ENCODE data around the gene CRKL.
"Not testable (repeated sequence)": the region's sequence is repeated elsewhere in the genome, so short reads cannot be mapped to it uniquely, and the experiment has no call there.

Gene CRKL

GRCh38 chr22:20935049-20935448 is 17.8 kb downstream of the CRKL start:
- H2BK120ac ChIP-seq (ENCODE audit: low read depth, low read length); H3K4me1 ChIP-seq (ENCODE audit: control insufficient read depth in 2 of 2, insufficient read depth in 1 of 2, low read depth in 1 of 2, low read length in 2 of 2); H2BK12ac ChIP-seq (ENCODE audit: low read length); H3K4me2 ChIP-seq (ENCODE audit: insufficient read depth, low read length, poor library complexity, severe bottlenecking); H2AFZ ChIP-seq (ENCODE audit: low read length); H3K14ac ChIP-seq (ENCODE audit: low read length); H2AK5ac ChIP-seq (ENCODE audit: low read depth, low read length); H3K9ac ChIP-seq (ENCODE audit: low read depth, low read length, poor library complexity); H2BK15ac ChIP-seq (ENCODE audit: low read length); H3K79me1 ChIP-seq (ENCODE audit: low read depth, low read length); H3K27me3 ChIP-seq (ENCODE audit: control insufficient read depth in 3 of 3, insufficient read depth in 3 of 3, low read depth in 1 of 3, low read length in 3 of 3); H3K27ac ChIP-seq (replicated peaks; ENCODE audit: low read length); H4K8ac ChIP-seq (ENCODE audit: low read depth, low read length); H2BK5ac ChIP-seq (ENCODE audit: low read length); H3K9me3 ChIP-seq (replicated peaks in 1 of 2; ENCODE audit: control insufficient read depth in 2 of 2, insufficient read depth in 1 of 2, low read depth in 1 of 2, low read length in 2 of 2); H3K4me3 ChIP-seq (ENCODE audit: low read length in 2 of 2); DNase-seq (ENCODE audit: low spot score); H3K23ac ChIP-seq (ENCODE audit: low read depth, low read length, poor library complexity); H3K18ac ChIP-seq (ENCODE audit: low read length); H4K91ac ChIP-seq (ENCODE audit: low read depth, low read length, poor library complexity); H3K4ac ChIP-seq (ENCODE audit: low read length): not testable (repeated sequence)
- no CpG with 5 or more reads among the region's 9 CpGs for WGBS, 2 donors (ENCODE audit: extremely low coverage in 2 of 2, insufficient read length in 2 of 2, insufficient replicate concordance in 1 of 2)
- peaks cover 26 to 83% of the 10 kb centered on the region in 2 donors for H3K36me3 ChIP-seq (replicated peaks in 1 of 2; ENCODE audit: control insufficient read depth in 2 of 2, insufficient read depth in 2 of 2, low read length in 2 of 2)

GRCh38 chr22:20935780-20936539 is 18.8 kb downstream of the CRKL start:
- H2BK120ac ChIP-seq (ENCODE audit: low read depth, low read length), result not testable (repeated sequence)
- H3K36me3 ChIP-seq (replicated peaks in 1 of 2; ENCODE audit: control insufficient read depth in 2 of 2, insufficient read depth in 2 of 2, low read length in 2 of 2), result peaks cover 27 to 86% of the 10 kb centered on the region in 2 donors

GRCh38 chr22:20937031-20937793 is 20.0 kb downstream of the CRKL start:
- Histone ChIP-seq H3K9me3 (replicated peaks in 1 of 2; ENCODE audit: control insufficient read depth in 2 of 2, insufficient read depth in 1 of 2, low read depth in 1 of 2, low read length in 2 of 2) (no peaks in the 10 kb centered on the region), H2BK5ac (ENCODE audit: low read length) (no peak overlapping the region), H3K23ac (ENCODE audit: low read depth, low read length, poor library complexity) (peak overlapping the region; percentile 16), H2BK120ac (ENCODE audit: low read depth, low read length) (no peak overlapping the region), H3K18ac (ENCODE audit: low read length) (no peak overlapping the region), H3K4me3 (ENCODE audit: low read length in 2 of 2) (no peak overlapping the region), H3K14ac (ENCODE audit: low read length) (peak overlapping the region; percentile 63), H3K79me1 (ENCODE audit: low read depth, low read length) (peaks cover 8% of the 10 kb centered on the region), H4K8ac (ENCODE audit: low read depth, low read length) (no peak overlapping the region), H3K9ac (ENCODE audit: low read depth, low read length, poor library complexity) (peak overlapping the region; percentile 63), H2BK12ac (ENCODE audit: low read length) (no peak overlapping the region), H3K36me3 (replicated peaks in 1 of 2; ENCODE audit: control insufficient read depth in 2 of 2, insufficient read depth in 2 of 2, low read length in 2 of 2) (peaks cover 27 to 85% of the 10 kb centered on the region in 2 donors), H2AFZ (ENCODE audit: low read length) (no peak overlapping the region), H3K4ac (ENCODE audit: low read length) (no peak overlapping the region), H2AK5ac (ENCODE audit: low read depth, low read length) (no peak overlapping the region), H2BK15ac (ENCODE audit: low read length) (no peak overlapping the region), H4K91ac (ENCODE audit: low read depth, low read length, poor library complexity) (no peak overlapping the region), H3K4me2 (ENCODE audit: insufficient read depth, low read length, poor library complexity, severe bottlenecking) (no peak overlapping the region), H3K4me1 (ENCODE audit: control insufficient read depth in 2 of 2, insufficient read depth in 1 of 2, low read depth in 1 of 2, low read length in 2 of 2) (peaks cover 0 to 2% of the 10 kb centered on the region in 2 donors), H3K27ac (replicated peaks; ENCODE audit: low read length) (no peak overlapping the region), H3K27me3 (ENCODE audit: control insufficient read depth in 3 of 3, insufficient read depth in 3 of 3, low read depth in 1 of 3, low read length in 3 of 3) (no peaks in the 10 kb centered on the region)
- no CpG with 5 or more reads among the region's 12 CpGs for WGBS, 2 donors (ENCODE audit: extremely low coverage in 2 of 2, insufficient read length in 2 of 2, insufficient replicate concordance in 1 of 2)
- no peak for DNase-seq (ENCODE audit: low spot score)

More at GRCh38 chr22:20935780-20936539, 18.8 kb downstream of the CRKL start:
- H3K4ac ChIP-seq (ENCODE audit: low read length); H3K14ac ChIP-seq (ENCODE audit: low read length); H3K79me1 ChIP-seq (ENCODE audit: low read depth, low read length); H3K23ac ChIP-seq (ENCODE audit: low read depth, low read length, poor library complexity); DNase-seq (ENCODE audit: low spot score); H2BK15ac ChIP-seq (ENCODE audit: low read length); H3K18ac ChIP-seq (ENCODE audit: low read length); H3K27ac ChIP-seq (replicated peaks; ENCODE audit: low read length); H3K9me3 ChIP-seq (replicated peaks in 1 of 2; ENCODE audit: control insufficient read depth in 2 of 2, insufficient read depth in 1 of 2, low read depth in 1 of 2, low read length in 2 of 2); H2BK5ac ChIP-seq (ENCODE audit: low read length); H2BK12ac ChIP-seq (ENCODE audit: low read length); H3K27me3 ChIP-seq (ENCODE audit: control insufficient read depth in 3 of 3, insufficient read depth in 3 of 3, low read depth in 1 of 3, low read length in 3 of 3); H3K9ac ChIP-seq (ENCODE audit: low read depth, low read length, poor library complexity); H3K4me2 ChIP-seq (ENCODE audit: insufficient read depth, low read length, poor library complexity, severe bottlenecking); H3K4me1 ChIP-seq (ENCODE audit: control insufficient read depth in 2 of 2, insufficient read depth in 1 of 2, low read depth in 1 of 2, low read length in 2 of 2); H2AK5ac ChIP-seq (ENCODE audit: low read depth, low read length); H3K4me3 ChIP-seq (ENCODE audit: low read length in 2 of 2); H2AFZ ChIP-seq (ENCODE audit: low read length); H4K8ac ChIP-seq (ENCODE audit: low read depth, low read length); H4K91ac ChIP-seq (ENCODE audit: low read depth, low read length, poor library complexity): not testable (repeated sequence)
- no CpG with 5 or more reads among the region's 11 CpGs for WGBS, 2 donors (ENCODE audit: extremely low coverage in 2 of 2, insufficient read length in 2 of 2, insufficient replicate concordance in 1 of 2)
